Activated naive CD8-positive, alpha-beta T cell treated with anti-CD3 and anti-CD28 coated beads, Interleukin-2, amount 50 U/mL, for 24 hours (primary cell): ENCODE measurements around the gene MBP.
"Not testable (repeated sequence)": the region's sequence is repeated elsewhere in the genome, so short reads cannot be mapped to it uniquely, and the experiment has no call there.

Source experiments
- ATAC-seq: fragments of 150-1000 bp; cut with Tn5 transposase; one replicate; pipeline ENCODE4 v1.10.0; 2021
- DNase-seq: peaks from one replicate; pipeline ENCODE4 v3.0.0; 2021
- H3K27ac Mint-ChIP-seq: one replicate; pipeline ENCODE4 v1.8.0; 2021; ENCODE audit warnings: mild to moderate bottlenecking, mixed read lengths
- H3K27me3 Mint-ChIP-seq: one replicate; pipeline ENCODE4 v1.8.0; 2021; ENCODE audit warnings: mixed read lengths
- H3K36me3 Mint-ChIP-seq: one replicate; pipeline ENCODE4 v1.8.0; 2021; ENCODE audit warnings: low read depth, mixed read lengths
- H3K4me1 Mint-ChIP-seq: one replicate; pipeline ENCODE4 v1.8.0; 2021; ENCODE audit warnings: mixed read lengths
- H3K4me3 Mint-ChIP-seq: one replicate; pipeline ENCODE4 v1.8.0; 2021; ENCODE audit warnings: mild to moderate bottlenecking, moderate library complexity, mixed read lengths
- H3K9me3 Mint-ChIP-seq: one replicate; pipeline ENCODE4 v1.8.0; 2021; ENCODE audit warnings: mixed read lengths

The MBP gene

GRCh38 chr18:76967721-76968472 is 164.7 kb downstream of the MBP start:
- H3K4me3 Mint-ChIP-seq = no peak overlapping the region
- peaks cover 20% of the 10 kb centered on the region for H3K36me3 Mint-ChIP-seq
- no peak for DNase-seq

GRCh38 chr18:76967299-76967698 is 165.3 kb downstream of the MBP start:
- H3K27me3 Mint-ChIP-seq, H3K9me3 Mint-ChIP-seq, H3K27ac Mint-ChIP-seq, DNase-seq, H3K4me3 Mint-ChIP-seq, ATAC-seq: not testable (repeated sequence)
- H3K36me3 Mint-ChIP-seq = peaks cover 26% of the 10 kb centered on the region
- H3K4me1 Mint-ChIP-seq = peaks cover 33% of the 10 kb centered on the region

More at GRCh38 chr18:76967721-76968472, 164.7 kb downstream of the MBP start:
- Mint-ChIP-seq H3K27me3 (no peaks in the 10 kb centered on the region), H3K27ac (no peak overlapping the region), H3K9me3 (no peaks in the 10 kb centered on the region), H3K4me1 (peaks cover 29% of the 10 kb centered on the region)
- ATAC-seq = no peak

- not testable (repeated sequence) for H3K27me3 Mint-ChIP-seq, H3K4me3 Mint-ChIP-seq, ATAC-seq, H3K9me3 Mint-ChIP-seq
- Mint-ChIP-seq H3K4me1 (peaks cover 26% of the 10 kb centered on the region), H3K36me3 (peaks cover 39% of the 10 kb centered on the region), H3K27ac (peak overlapping the region; percentile 20)
- DNase-seq = peak; percentile 9
Measured at GRCh38 chr18:76965555-76966151, 166.9 kb downstream of the MBP start.

- no peak for ATAC-seq
- peaks cover 50% of the 10 kb centered on the region for H3K36me3 Mint-ChIP-seq
- H3K4me1 Mint-ChIP-seq = peaks cover 26% of the 10 kb centered on the region
- no peaks in the 10 kb centered on the region for H3K27me3 Mint-ChIP-seq
- DNase-seq = no peak
- no peak overlapping the region for H3K4me3 Mint-ChIP-seq
- H3K9me3 Mint-ChIP-seq = no peaks in the 10 kb centered on the region
- H3K27ac Mint-ChIP-seq = peak overlapping the region; percentile 49
Measured at GRCh38 chr18:76963936-76964335, 168.6 kb downstream of the MBP start.

- DNase-seq (no peak), ATAC-seq (no peak)
- no peak overlapping the region for H3K4me3 Mint-ChIP-seq
- H3K27ac Mint-ChIP-seq = peak overlapping the region; percentile 46
- peaks cover 48% of the 10 kb centered on the region for H3K36me3 Mint-ChIP-seq
- H3K27me3 Mint-ChIP-seq = no peaks in the 10 kb centered on the region
- H3K4me1 Mint-ChIP-seq = peaks cover 26% of the 10 kb centered on the region
- H3K9me3 Mint-ChIP-seq = no peaks in the 10 kb centered on the region
Measured at GRCh38 chr18:76962851-76963250, 169.7 kb downstream of the MBP start.

- DNase-seq (no peak), ATAC-seq (no peak)
- Mint-ChIP-seq H3K27ac (no peak overlapping the region), H3K36me3 (peaks cover 52% of the 10 kb centered on the region), H3K27me3 (no peaks in the 10 kb centered on the region), H3K9me3 (no peaks in the 10 kb centered on the region), H3K4me1 (peaks cover 26% of the 10 kb centered on the region), H3K4me3 (no peak overlapping the region)
Measured at GRCh38 chr18:76960528-76961035, 172.0 kb downstream of the MBP start.

GRCh38 chr18:76959605-76960004 is 173.0 kb downstream of the MBP start:
- no peaks in the 10 kb centered on the region for H3K9me3 Mint-ChIP-seq
- H3K36me3 Mint-ChIP-seq = peaks cover 47% of the 10 kb centered on the region
- no peak overlapping the region for H3K4me3 Mint-ChIP-seq
- H3K4me1 Mint-ChIP-seq = peaks cover 20% of the 10 kb centered on the region
- DNase-seq = no peak
- H3K27me3 Mint-ChIP-seq = no peaks in the 10 kb centered on the region
- no peak overlapping the region for H3K27ac Mint-ChIP-seq
- ATAC-seq = no peak

- Mint-ChIP-seq H3K27me3 (no peaks in the 10 kb centered on the region), H3K9me3 (no peaks in the 10 kb centered on the region), H3K4me3 (no peak overlapping the region), H3K36me3 (peaks cover 42% of the 10 kb centered on the region), H3K4me1 (peaks cover 15% of the 10 kb centered on the region), H3K27ac (no peak overlapping the region)
- DNase-seq (no peak), ATAC-seq (no peak)
Measured at GRCh38 chr18:76958692-76959341, 173.8 kb downstream of the MBP start.

- DNase-seq (no peak), ATAC-seq (no peak)
- Mint-ChIP-seq H3K27ac (no peak overlapping the region), H3K4me3 (no peak overlapping the region), H3K9me3 (no peaks in the 10 kb centered on the region), H3K27me3 (no peaks in the 10 kb centered on the region), H3K36me3 (peaks cover 32% of the 10 kb centered on the region), H3K4me1 (peaks cover 3% of the 10 kb centered on the region)
Measured at GRCh38 chr18:76957384-76958355, 174.9 kb downstream of the MBP start.

GRCh38 chr18:76956648-76957047 is 175.9 kb downstream of the MBP start:
- no peaks in the 10 kb centered on the region for H3K27me3 Mint-ChIP-seq
- ATAC-seq (no peak), DNase-seq (no peak)
- peaks cover under 1% of the 10 kb centered on the region for H3K4me1 Mint-ChIP-seq
- no peaks in the 10 kb centered on the region for H3K9me3 Mint-ChIP-seq
- peaks cover 26% of the 10 kb centered on the region for H3K36me3 Mint-ChIP-seq
- no peak overlapping the region for H3K27ac Mint-ChIP-seq
- no peak overlapping the region for H3K4me3 Mint-ChIP-seq

- Mint-ChIP-seq H3K36me3 (peaks cover 27% of the 10 kb centered on the region), H3K27ac (no peak overlapping the region), H3K27me3 (no peaks in the 10 kb centered on the region), H3K4me3 (no peak overlapping the region), H3K4me1 (no peaks in the 10 kb centered on the region), H3K9me3 (no peaks in the 10 kb centered on the region)
- DNase-seq = no peak
- no peak for ATAC-seq
Measured at GRCh38 chr18:76955524-76956170, 176.9 kb downstream of the MBP start.

GRCh38 chr18:76953583-76954233 is 178.9 kb downstream of the MBP start:
- no peak overlapping the region for H3K27ac Mint-ChIP-seq

GRCh38 chr18:76953156-76953555 is 179.4 kb downstream of the MBP start:
- Mint-ChIP-seq H3K4me1 (peaks cover 7% of the 10 kb centered on the region), H3K4me3 (no peak overlapping the region), H3K27me3 (no peaks in the 10 kb centered on the region), H3K9me3 (no peaks in the 10 kb centered on the region), H3K36me3 (peaks cover 31% of the 10 kb centered on the region), H3K27ac (no peak overlapping the region)
- ATAC-seq = no peak
- no peak for DNase-seq

More at GRCh38 chr18:76953583-76954233, 178.9 kb downstream of the MBP start:
- Mint-ChIP-seq H3K4me1 (peaks cover 2% of the 10 kb centered on the region), H3K9me3 (no peaks in the 10 kb centered on the region), H3K36me3 (peaks cover 26% of the 10 kb centered on the region), H3K4me3 (no peak overlapping the region), H3K27me3 (no peaks in the 10 kb centered on the region)
- ATAC-seq (no peak), DNase-seq (no peak)
